ENCODE results near the gene ABHD17A. TPM values are rescaled to one million over a fixed set of nuclear protein-coding genes. Genes with fewer than 3 reads are reported as not detected.

Gene ABHD17A
- total RNA-seq, 1 donor from 2014 or later = 60.4 TPM

DNA sequence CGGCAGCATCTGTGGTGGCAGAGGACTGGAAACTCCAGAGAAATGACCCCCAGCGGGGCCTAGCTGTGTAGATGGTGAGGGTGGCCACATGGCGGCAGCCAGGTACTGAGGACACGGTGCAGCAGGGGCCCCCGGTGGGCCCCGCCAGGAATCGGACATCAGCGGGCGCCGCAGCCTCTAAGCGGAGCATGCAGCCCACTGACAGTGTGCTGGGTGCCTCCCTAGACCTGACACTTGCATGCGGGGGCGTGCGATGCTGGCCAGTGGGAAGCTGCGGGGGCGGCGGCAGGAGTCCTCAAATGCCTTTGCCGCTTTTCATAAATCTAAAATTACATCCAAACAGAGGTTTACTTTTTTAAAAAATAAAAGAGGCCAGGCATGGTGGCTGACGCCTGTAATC lies 36.0 kb upstream of the ABHD17A start:
- Mint-ChIP-seq H3K27ac (no peak overlapping the region), H3K4me1 (ENCODE audit: unreplicated experiment) (no peaks in the 10 kb centered on the region), H3K4me3 (no peak overlapping the region), H3K36me3 (no peaks in the 10 kb centered on the region), H3K27me3 (no peaks in the 10 kb centered on the region), H3K9me3 (no peaks in the 10 kb centered on the region)
- no peak for DNase-seq (ENCODE audit: extremely low spot score, unreplicated experiment)
- TF ChIP-seq, protein P1, sequence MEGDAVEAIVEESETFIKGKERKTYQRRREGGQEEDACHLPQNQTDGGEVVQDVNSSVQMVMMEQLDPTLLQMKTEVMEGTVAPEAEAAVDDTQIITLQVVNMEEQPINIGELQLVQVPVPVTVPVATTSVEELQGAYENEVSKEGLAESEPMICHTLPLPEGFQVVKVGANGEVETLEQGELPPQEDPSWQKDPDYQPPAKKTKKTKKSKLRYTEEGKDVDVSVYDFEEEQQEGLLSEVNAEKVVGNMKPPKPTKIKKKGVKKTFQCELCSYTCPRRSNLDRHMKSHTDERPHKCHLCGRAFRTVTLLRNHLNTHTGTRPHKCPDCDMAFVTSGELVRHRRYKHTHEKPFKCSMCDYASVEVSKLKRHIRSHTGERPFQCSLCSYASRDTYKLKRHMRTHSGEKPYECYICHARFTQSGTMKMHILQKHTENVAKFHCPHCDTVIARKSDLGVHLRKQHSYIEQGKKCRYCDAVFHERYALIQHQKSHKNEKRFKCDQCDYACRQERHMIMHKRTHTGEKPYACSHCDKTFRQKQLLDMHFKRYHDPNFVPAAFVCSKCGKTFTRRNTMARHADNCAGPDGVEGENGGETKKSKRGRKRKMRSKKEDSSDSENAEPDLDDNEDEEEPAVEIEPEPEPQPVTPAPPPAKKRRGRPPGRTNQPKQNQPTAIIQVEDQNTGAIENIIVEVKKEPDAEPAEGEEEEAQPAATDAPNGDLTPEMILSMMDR (conservative IDR thresholded peaks at IDR 0.05) = no peak

DNA sequence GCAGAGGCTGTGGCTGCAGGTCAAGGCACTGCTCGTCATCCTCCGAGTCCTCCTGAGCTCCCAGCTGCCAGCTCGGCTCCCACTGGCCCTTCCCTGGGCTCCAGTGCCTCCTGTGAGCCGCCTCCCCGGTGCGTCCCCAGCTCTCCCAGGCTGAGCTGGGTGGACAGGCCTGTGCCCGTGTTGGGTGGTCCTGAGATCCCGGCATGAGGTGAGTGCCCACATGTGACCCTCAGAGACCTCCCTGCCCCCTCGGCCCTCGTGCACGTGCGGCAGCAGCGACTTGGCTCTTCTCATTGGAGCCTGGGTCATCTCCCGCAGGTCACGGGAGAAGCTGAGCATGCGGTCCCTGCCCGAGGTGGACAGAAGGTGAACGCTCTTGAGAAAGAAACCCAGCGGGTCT lies 35.3 kb upstream of the ABHD17A start:
- Mint-ChIP-seq H3K4me1 (ENCODE audit: unreplicated experiment) (no peaks in the 10 kb centered on the region), H3K9me3 (no peaks in the 10 kb centered on the region), H3K27me3 (no peaks in the 10 kb centered on the region), H3K36me3 (no peaks in the 10 kb centered on the region), H3K4me3 (no peak overlapping the region), H3K27ac (no peak overlapping the region)
- TF ChIP-seq, protein P1 (conservative IDR thresholded peaks at IDR 0.05) = no peak
- no peak for DNase-seq (ENCODE audit: extremely low spot score, unreplicated experiment)

- H3K27me3 Mint-ChIP-seq = no peaks in the 10 kb centered on the region
- H3K4me1 Mint-ChIP-seq (ENCODE audit: unreplicated experiment) = no peaks in the 10 kb centered on the region
- H3K4me3 Mint-ChIP-seq = no peak overlapping the region
- TF ChIP-seq, protein P1 (conservative IDR thresholded peaks at IDR 0.05) = no peak
- H3K9me3 Mint-ChIP-seq = no peaks in the 10 kb centered on the region
- no peak for DNase-seq (ENCODE audit: extremely low spot score, unreplicated experiment)
- H3K36me3 Mint-ChIP-seq = no peaks in the 10 kb centered on the region
- no peak overlapping the region for H3K27ac Mint-ChIP-seq
Measured at GRCh38 chr19:1918975-1919374, 33.7 kb upstream of the ABHD17A start.

DNA sequence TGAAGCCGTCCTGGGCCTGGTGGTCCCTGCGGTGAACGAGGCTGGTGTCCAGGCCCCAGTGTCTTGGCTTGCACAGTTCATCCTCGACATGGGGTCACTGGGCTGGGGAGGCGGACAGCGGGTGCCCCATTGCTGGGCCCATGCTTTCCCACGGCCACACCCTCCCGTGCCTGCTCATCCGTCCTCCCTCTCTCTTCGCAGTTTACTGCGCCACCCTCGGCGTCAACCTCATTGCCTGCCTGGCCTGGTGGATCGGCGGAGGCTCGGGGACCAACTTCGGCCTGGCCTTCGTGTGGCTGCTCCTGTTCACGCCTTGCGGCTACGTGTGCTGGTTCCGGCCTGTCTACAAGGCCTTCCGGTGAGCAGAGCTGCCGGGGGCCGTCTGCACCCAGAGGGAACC lies 32.6 kb upstream of the ABHD17A start:
- Mint-ChIP-seq H3K4me3 (no peak overlapping the region), H3K4me1 (ENCODE audit: unreplicated experiment) (no peaks in the 10 kb centered on the region), H3K27me3 (no peaks in the 10 kb centered on the region), H3K36me3 (no peaks in the 10 kb centered on the region), H3K9me3 (no peaks in the 10 kb centered on the region), H3K27ac (no peak overlapping the region)
- TF ChIP-seq, protein P1 (conservative IDR thresholded peaks at IDR 0.05) = no peak
- DNase-seq (ENCODE audit: extremely low spot score, unreplicated experiment) = no peak

DNA sequence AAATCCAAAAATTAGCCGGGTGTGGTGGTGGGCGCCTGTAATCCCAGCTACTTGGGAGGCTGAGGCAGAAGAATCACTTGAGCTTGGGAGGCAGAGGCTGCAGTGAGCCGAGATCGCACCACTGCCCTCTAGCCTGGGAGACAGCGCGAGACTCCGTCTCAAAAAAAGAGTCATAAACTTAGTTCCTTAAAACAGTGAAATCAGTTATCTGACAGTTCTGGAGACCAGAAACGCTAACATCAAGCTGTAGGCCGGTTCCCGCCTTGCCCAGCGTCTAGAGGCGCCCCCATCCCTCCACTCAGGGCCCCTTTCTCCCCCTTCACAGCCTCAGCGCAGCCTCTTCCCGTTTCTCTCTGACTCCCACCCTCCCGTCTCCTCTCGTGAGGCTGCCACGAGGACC lies 31.9 kb upstream of the ABHD17A start:
- Mint-ChIP-seq H3K27ac (peak overlapping the region; percentile 56), H3K9me3 (no peaks in the 10 kb centered on the region), H3K4me1 (ENCODE audit: unreplicated experiment) (no peaks in the 10 kb centered on the region), H3K4me3 (no peak overlapping the region), H3K36me3 (no peaks in the 10 kb centered on the region), H3K27me3 (no peaks in the 10 kb centered on the region)
- TF ChIP-seq, protein P1 (conservative IDR thresholded peaks at IDR 0.05) = no peak
- no peak for DNase-seq (ENCODE audit: extremely low spot score, unreplicated experiment)

- peaks cover 4% of the 10 kb centered on the region for H3K4me1 Mint-ChIP-seq (ENCODE audit: unreplicated experiment)
- H3K27ac Mint-ChIP-seq = no peak overlapping the region
- peaks cover 4% of the 10 kb centered on the region for H3K36me3 Mint-ChIP-seq
- no peaks in the 10 kb centered on the region for H3K27me3 Mint-ChIP-seq
- no peak overlapping the region for H3K4me3 Mint-ChIP-seq
- TF ChIP-seq, protein P1 (conservative IDR thresholded peaks at IDR 0.05) = no peak
- DNase-seq (ENCODE audit: extremely low spot score, unreplicated experiment) = no peak
- no peaks in the 10 kb centered on the region for H3K9me3 Mint-ChIP-seq
Measured at GRCh38 chr19:1914826-1915341, 29.6 kb upstream of the ABHD17A start.

Data from type B pancreatic cell (in vitro differentiated cells).